Activated CD4-positive, alpha-beta T cell treated with anti-CD3 and anti-CD28 coated beads for 36 hours (primary cell): ENCODE data around the gene NME7. TPM values are rescaled to one million over a fixed set of nuclear protein-coding genes. Genes with fewer than 3 reads are reported as not detected.

ENCODE experiments used
- ATAC-seq: fragments of 200-7000 bp; cut with Tn5 transposase; one replicate; pipeline ENCODE4 v1.10.0; 2021; ENCODE audit warnings: mild to moderate bottlenecking, moderate library complexity
- CTCF ChIA-PET: fragments of 350-600 bp; sonication (Branson Sonifier 250); formaldehyde crosslinking; loops from one replicate; lab custom pipeline; 2021; ENCODE audit warnings: antibody characterized with exemption; lab: Charles Lee
- POLR2A ChIA-PET: fragments of 350-600 bp; sonication (Branson Sonifier 250); formaldehyde crosslinking; loops from one replicate; lab custom pipeline; 2021; ENCODE audit warnings: antibody characterized with exemption, inconsistent platforms; lab: Charles Lee
- DNase-seq: peaks from one replicate; pipeline ENCODE4 v3.0.0-alpha.2; 2020
- H3K27ac Mint-ChIP-seq: one replicate; pipeline ENCODE4 v1.8.0; 2021; ENCODE audit warnings: mixed read lengths
- H3K27me3 Mint-ChIP-seq: one replicate; pipeline ENCODE4 v1.8.0; 2021; ENCODE audit warnings: mixed read lengths
- H3K36me3 Mint-ChIP-seq: one replicate; pipeline ENCODE4 v1.8.0; 2021; ENCODE audit warnings: low read depth, mixed read lengths
- H3K4me1 Mint-ChIP-seq: one replicate; pipeline ENCODE4 v1.8.0; 2021; ENCODE audit warnings: mixed read lengths
- H3K4me3 Mint-ChIP-seq: one replicate; pipeline ENCODE4 v1.8.0; 2021; ENCODE audit warnings: mild to moderate bottlenecking, moderate library complexity, mixed read lengths
- H3K9me3 Mint-ChIP-seq: one replicate; pipeline ENCODE4 v1.8.0; 2021; ENCODE audit warnings: low read depth, mixed read lengths
- intact Hi-C, 2 experiments: fragments of 100-400 bp; cut with DNase I in 1 of 2; cut with micrococcal nuclease in 1 of 2; formaldehyde crosslinking; loops; one replicate each; pipeline versions ENCODE4 v1.14.2 to v1.15.1; 2022 to 2024; cut with DNase I, micrococcal nuclease
- total RNA-seq, 2 experiments: library from RNA; stranded (reverse); gene quantifications; one replicate each; pipeline ENCODE4 v1.2.3, GENCODE V29; 2021

NME7 gene
- total RNA-seq, 2 experiments from 2014 or later, result 11.6 to 15.3 TPM

GRCh38 chr1:169106095-169106920 lies 261.3 kb downstream of the NME7 start, which contains the start of gene ATP1B1:
TSS of gene ATP1B1 (plus strand) at chr1:169106690. CDS start at chr1:169106830, 140 bp downstream.
- peaks cover 41% of the 10 kb centered on the region for H3K4me1 Mint-ChIP-seq
- peak within 1 kb of the TSS; percentile 78 for H3K4me3 Mint-ChIP-seq
- H3K27ac Mint-ChIP-seq, result peak within 1 kb of the TSS; percentile 63
- POLR2A ChIA-PET, result no interaction called here
- no peaks in the 10 kb centered on the region for H3K36me3 Mint-ChIP-seq
- intact Hi-C loops, result loop anchor here (1.0 to 5.0 kb wide), 9 partner anchors 33 to 880 kb away; partner anchors contain the start of genes NME7 (in 2 of the 2), BLZF1 (in 1 of the 2), SFT2D2 (in 1 of the 2) and SLC19A2 (in 1 of the 2)
- H3K9me3 Mint-ChIP-seq, result no peaks in the 10 kb centered on the region
- CTCF ChIA-PET, result interaction anchor here (0.6 to 1.1 kb wide), 6 partner anchors 14 to 1474 kb away, joined by 3 to 4 read pairs (median 3); no protein-coding TSS in a partner anchor
- peaks cover 18% of the 10 kb centered on the region for H3K27me3 Mint-ChIP-seq
- DNase-seq (peak; percentile 88), ATAC-seq (peak; percentile 91)

GRCh38 chr1:169105434-169106094 lies 262.0 kb downstream of the NME7 start:
- intact Hi-C loops, result loop anchor here (1.0 to 5.0 kb wide), 9 partner anchors 34 to 879 kb away; partner anchors contain the start of genes NME7 (in 2 of the 2), BLZF1 (in 1 of the 2), SFT2D2 (in 1 of the 2) and SLC19A2 (in 1 of the 2)
- Mint-ChIP-seq H3K36me3 (no peaks in the 10 kb centered on the region), H3K27me3 (peaks cover 18% of the 10 kb centered on the region), H3K27ac (no peak overlapping the region), H3K9me3 (no peaks in the 10 kb centered on the region), H3K4me3 (peak overlapping the region; percentile 53), H3K4me1 (peaks cover 36% of the 10 kb centered on the region)
- ChIA-PET POLR2A (no interaction called here), CTCF (interaction anchor here (0.6 to 1.0 kb wide), 2 partner anchors 61 to 1475 kb away, joined by 3 read pairs; no protein-coding TSS in a partner anchor)
- peak; percentile 46 for DNase-seq
- ATAC-seq, result no peak

GRCh38 chr1:169105087-169105433 lies 262.5 kb downstream of the NME7 start:
- intact Hi-C loops, result loop anchor here (5.0 kb wide), 4 partner anchors 58 to 382 kb away; partner anchors contain the start of genes BLZF1 (in 1 of the 2), NME7 (in 1 of the 2) and SLC19A2 (in 1 of the 2)
- H3K9me3 Mint-ChIP-seq, result no peaks in the 10 kb centered on the region
- ChIA-PET CTCF (no interaction called here), POLR2A (no interaction called here)
- H3K36me3 Mint-ChIP-seq, result no peaks in the 10 kb centered on the region
- no peak overlapping the region for H3K27ac Mint-ChIP-seq
- DNase-seq (no peak), ATAC-seq (no peak)
- peaks cover 31% of the 10 kb centered on the region for H3K4me1 Mint-ChIP-seq
- H3K4me3 Mint-ChIP-seq, result peak overlapping the region; percentile 53
- peaks cover 18% of the 10 kb centered on the region for H3K27me3 Mint-ChIP-seq

- POLR2A ChIA-PET, result no interaction called here
- no peak overlapping the region for H3K4me3 Mint-ChIP-seq
- H3K36me3 Mint-ChIP-seq, result no peaks in the 10 kb centered on the region
- intact Hi-C loops, result no loop called here
- ATAC-seq (no peak), DNase-seq (no peak)
- H3K27me3 Mint-ChIP-seq, result peaks cover 18% of the 10 kb centered on the region
- no peaks in the 10 kb centered on the region for H3K9me3 Mint-ChIP-seq
- H3K4me1 Mint-ChIP-seq, result peaks cover 20% of the 10 kb centered on the region
- CTCF ChIA-PET, result interaction anchor here (1.1 kb wide), 2 partner anchors 247 to 761 kb away, joined by 3 to 4 read pairs; no protein-coding TSS in a partner anchor
- H3K27ac Mint-ChIP-seq, result no peak overlapping the region
Measured at GRCh38 chr1:169103480-169103893, 264.1 kb downstream of the NME7 start.

GRCh38 chr1:169103002-169103401 lies 264.6 kb downstream of the NME7 start:
- DNase-seq, result no peak
- ATAC-seq, result no peak
- intact Hi-C loops, result no loop called here
- Mint-ChIP-seq H3K4me1 (peaks cover 15% of the 10 kb centered on the region), H3K9me3 (no peaks in the 10 kb centered on the region), H3K36me3 (no peaks in the 10 kb centered on the region), H3K27me3 (peaks cover 17% of the 10 kb centered on the region), H3K4me3 (no peak overlapping the region), H3K27ac (no peak overlapping the region)
- ChIA-PET POLR2A (no interaction called here), CTCF (no interaction called here)

- no peaks in the 10 kb centered on the region for H3K36me3 Mint-ChIP-seq
- intact Hi-C loops, result no loop called here
- DNase-seq (no peak), ATAC-seq (no peak)
- H3K4me3 Mint-ChIP-seq, result no peak overlapping the region
- peaks cover 11% of the 10 kb centered on the region for H3K4me1 Mint-ChIP-seq
- ChIA-PET POLR2A (no interaction called here), CTCF (interaction anchor here (0.5 kb wide), 1 partner anchor 15 kb away, joined by 4 read pairs; no protein-coding TSS in a partner anchor)
- H3K27me3 Mint-ChIP-seq, result peaks cover 14% of the 10 kb centered on the region
- H3K9me3 Mint-ChIP-seq, result no peaks in the 10 kb centered on the region
- no peak overlapping the region for H3K27ac Mint-ChIP-seq
Measured at GRCh38 chr1:169102567-169102966, 265.0 kb downstream of the NME7 start.

- DNase-seq (no peak), ATAC-seq (no peak)
- H3K27ac Mint-ChIP-seq, result no peak overlapping the region
- H3K4me1 Mint-ChIP-seq, result peaks cover 5% of the 10 kb centered on the region
- peaks cover 3% of the 10 kb centered on the region for H3K9me3 Mint-ChIP-seq
- CTCF ChIA-PET, result interaction anchor here (1.3 to 1.4 kb wide), 2 partner anchors 11 to 247 kb away, joined by 3 read pairs; no protein-coding TSS in a partner anchor
- H3K4me3 Mint-ChIP-seq, result no peak overlapping the region
- H3K36me3 Mint-ChIP-seq, result no peaks in the 10 kb centered on the region
- peaks cover 10% of the 10 kb centered on the region for H3K27me3 Mint-ChIP-seq
- intact Hi-C loops, result no loop called here
- POLR2A ChIA-PET, result no interaction called here
Measured at GRCh38 chr1:169100651-169101088, 266.9 kb downstream of the NME7 start.

- H3K9me3 Mint-ChIP-seq, result peaks cover 3% of the 10 kb centered on the region
- ChIA-PET POLR2A (no interaction called here), CTCF (interaction anchor here (1.3 to 1.4 kb wide), 2 partner anchors 11 to 247 kb away, joined by 3 read pairs; no protein-coding TSS in a partner anchor)
- H3K36me3 Mint-ChIP-seq, result no peaks in the 10 kb centered on the region
- H3K27me3 Mint-ChIP-seq, result peaks cover 10% of the 10 kb centered on the region
- H3K4me3 Mint-ChIP-seq, result no peak overlapping the region
- peaks cover 4% of the 10 kb centered on the region for H3K4me1 Mint-ChIP-seq
- H3K27ac Mint-ChIP-seq, result no peak overlapping the region
- DNase-seq (no peak), ATAC-seq (no peak)
- intact Hi-C loops, result no loop called here
Measured at GRCh38 chr1:169100208-169100607, 267.4 kb downstream of the NME7 start.

GRCh38 chr1:169099561-169099960 lies 268.0 kb downstream of the NME7 start:
- ChIA-PET CTCF (no interaction called here), POLR2A (no interaction called here)
- DNase-seq, result no peak
- H3K27ac Mint-ChIP-seq, result no peak overlapping the region
- intact Hi-C loops, result no loop called here
- no peaks in the 10 kb centered on the region for H3K4me1 Mint-ChIP-seq
- H3K27me3 Mint-ChIP-seq, result peaks cover 5% of the 10 kb centered on the region
- H3K9me3 Mint-ChIP-seq, result peaks cover 3% of the 10 kb centered on the region
- H3K4me3 Mint-ChIP-seq, result no peak overlapping the region
- no peaks in the 10 kb centered on the region for H3K36me3 Mint-ChIP-seq
- ATAC-seq, result no peak

GRCh38 chr1:169098380-169098779 lies 269.2 kb downstream of the NME7 start:
- Mint-ChIP-seq H3K36me3 (no peaks in the 10 kb centered on the region), H3K27me3 (peaks cover 7% of the 10 kb centered on the region), H3K27ac (no peak overlapping the region), H3K4me1 (no peaks in the 10 kb centered on the region), H3K4me3 (no peak overlapping the region), H3K9me3 (peaks cover 3% of the 10 kb centered on the region)
- ATAC-seq (no peak), DNase-seq (no peak)
- POLR2A ChIA-PET, result no interaction called here
- intact Hi-C loops, result no loop called here
- CTCF ChIA-PET, result no interaction called here

GRCh38 chr1:169094897-169095569 lies 272.6 kb downstream of the NME7 start:
- DNase-seq (no peak), ATAC-seq (no peak)
- peaks cover 7% of the 10 kb centered on the region for H3K27me3 Mint-ChIP-seq
- ChIA-PET CTCF (no interaction called here), POLR2A (no interaction called here)
- peaks cover 3% of the 10 kb centered on the region for H3K9me3 Mint-ChIP-seq
- no peaks in the 10 kb centered on the region for H3K36me3 Mint-ChIP-seq
- peaks cover 4% of the 10 kb centered on the region for H3K4me1 Mint-ChIP-seq
- intact Hi-C loops, result no loop called here
- H3K27ac Mint-ChIP-seq, result no peak overlapping the region
- no peak overlapping the region for H3K4me3 Mint-ChIP-seq
